Measurements from ENCODE around the gene SLC7A8. TPM values are rescaled to one million over a fixed set of nuclear protein-coding genes. Genes with fewer than 3 reads are reported as not detected.

Gene SLC7A8
- total and polyA plus RNA-seq, 2 of the 4 experiments (the other 2 are of a cell fraction) = 0.31 TPM; not detected in 1

GRCh38 chr14:23129759-23130316 is 53.6 kb downstream of the SLC7A8 start:
- no peak overlapping the region for H4K91ac ChIP-seq (ENCODE audit: insufficient read depth, low read depth, low read length)
- no peaks in the 10 kb centered on the region for H4K20me1 ChIP-seq (ENCODE audit: insufficient read depth, low read length)
- in situ Hi-C loops (cut with MboI; ENCODE audit: low sequenced_read_pairs) = loop anchor here (5.0 kb wide), 1 partner anchor 52 kb away; the partner anchor contains the start of gene SLC7A8
- H3K36me3 ChIP-seq (ENCODE audit: control insufficient read depth, insufficient read depth, low read length) = no peaks in the 10 kb centered on the region
- H4K5ac ChIP-seq (ENCODE audit: low read depth, low read length) = no peak overlapping the region
- no peaks in the 10 kb centered on the region for H3K79me1 ChIP-seq (ENCODE audit: low read depth in 1 of 2, low read length in 2 of 2)
- no peak overlapping the region for H3K14ac ChIP-seq (replicated peaks; ENCODE audit: low read depth, low read length)
- ChIA-PET POLR2A (ENCODE audit: unreplicated experiment) (no interaction called here), CTCF (interaction anchor here (1.0 to 2.3 kb wide), 2 partner anchors 9 to 57 kb away, joined by 4 to 9 read pairs; no protein-coding TSS in a partner anchor)
- no peak for DNase-seq
- H3K4me2 ChIP-seq (ENCODE audit: low read depth, low read length) = no peak overlapping the region
- dilution Hi-C loops (cut with HindIII; ENCODE audit: low sequenced_read_pairs, unreplicated experiment) = no loop called here
- 100% methylated on average over 2 of the region's 7 CpGs; no CpG with 5 or more reads in 1 of the 2 experiments for WGBS, 2 experiments (ENCODE audit: extremely low coverage in 2 of 2, insufficient read length in 1 of 2)
- H2AK5ac ChIP-seq (ENCODE audit: low read depth, low read length) = no peak overlapping the region
- H3K18ac ChIP-seq (ENCODE audit: low read depth, low read length) = no peak overlapping the region
- H3K4me1 ChIP-seq (ENCODE audit: control insufficient read depth, insufficient read depth, low read length) = no peaks in the 10 kb centered on the region
- no peak overlapping the region for H4K8ac ChIP-seq (ENCODE audit: low read depth in 2 of 2, low read length in 2 of 2)
- no peaks in the 10 kb centered on the region for H3K9me1 ChIP-seq (ENCODE audit: insufficient read depth, low read length)
- no peak overlapping the region for H2BK5ac ChIP-seq (ENCODE audit: low read depth, low read length, poor library complexity, severe bottlenecking)
- no peak overlapping the region for H3K9ac ChIP-seq (ENCODE audit: low read depth, low read length)
- no peak overlapping the region for H3K23ac ChIP-seq (ENCODE audit: low read depth, low read length)
- no peaks in the 10 kb centered on the region for H3K9me3 ChIP-seq (ENCODE audit: control insufficient read depth, insufficient read depth, low read length)
- no peak overlapping the region for H2AFZ ChIP-seq (replicated peaks; ENCODE audit: low read length, poor library complexity)
- no peak overlapping the region for H2BK120ac ChIP-seq (ENCODE audit: low read depth, low read length)
- no peak overlapping the region for H2BK15ac ChIP-seq (ENCODE audit: low read depth, low read length)
- no peak overlapping the region for H2AK9ac ChIP-seq (replicated peaks; ENCODE audit: low read depth, low read length, poor library complexity)
- BruUV-seq (replicated peaks) = no TSS peak
- peaks cover 30% of the 10 kb centered on the region for H3K27me3 ChIP-seq (ENCODE audit: control insufficient read depth, insufficient read depth, low read length)
- H2BK20ac ChIP-seq (ENCODE audit: low read depth, low read length) = no peak overlapping the region
- intact Hi-C loops (cut with micrococcal nuclease) = no loop called here
- ATAC-seq (ENCODE audit: low read depth) = no peak
- TF ChIP-seq SMC3 (IDR thresholded peaks at IDR 0.05; ENCODE audit: low read depth, low read length) = no peak
- TF ChIP-seq RAD21 (IDR thresholded peaks at IDR 0.05; ENCODE audit: low read length) = no peak
- no peak for TF ChIP-seq MXI1 (IDR thresholded peaks at IDR 0.05; ENCODE audit: borderline replicate concordance, low read depth, low read length)
- TF ChIP-seq ELK1 (IDR thresholded peaks at IDR 0.05; ENCODE audit: borderline replicate concordance, low read depth, low read length) = no peak
- no peak for TF ChIP-seq CEBPB (IDR thresholded peaks at IDR 0.05; ENCODE audit: low read depth, low read length)
- no peak for TF ChIP-seq POLR2A (IDR thresholded peaks at IDR 0.05; ENCODE audit: low read depth, low read length)
- TF ChIP-seq MAZ (IDR thresholded peaks at IDR 0.05; ENCODE audit: borderline replicate concordance, low read depth, low read length) = no peak
- TF ChIP-seq CTCF (conservative IDR thresholded peaks at IDR 0.05; ENCODE audit: low read depth, low read length) = no peak
- TF ChIP-seq NFE2L2 (IDR thresholded peaks at IDR 0.05; ENCODE audit: low read depth, low read length) = no peak
- no peak for TF ChIP-seq BHLHE40 (IDR thresholded peaks at IDR 0.05; ENCODE audit: low read depth, low read length)
- no peak for TF ChIP-seq RCOR1 (IDR thresholded peaks at IDR 0.05; ENCODE audit: insufficient replicate concordance, low read length)
- TF ChIP-seq MAFK (IDR thresholded peaks at IDR 0.05; ENCODE audit: low read depth, low read length) = no peak
- TF ChIP-seq CHD1 (IDR thresholded peaks at IDR 0.05; ENCODE audit: low read depth, low read length) = no peak
- TF ChIP-seq USF2 (IDR thresholded peaks at IDR 0.05; ENCODE audit: low read depth, low read length) = no peak
- TF ChIP-seq RFX5 (IDR thresholded peaks at IDR 0.05; ENCODE audit: low read depth, low read length) = no peak
- TF ChIP-seq FOS (IDR thresholded peaks at IDR 0.05; ENCODE audit: low read depth, low read length) = no peak
- H3K4ac ChIP-seq (ENCODE audit: low read depth, low read length) = no peak overlapping the region
- no peak overlapping the region for H3K27ac ChIP-seq (ENCODE audit: insufficient read depth, low read length)
- H3K56ac ChIP-seq (ENCODE audit: extremely low read depth, insufficient read depth, low read length) = no peak overlapping the region
- H3K4me3 ChIP-seq (ENCODE audit: insufficient read depth, low read depth, low read length) = no peak overlapping the region

All from IMR-90 (cell line).